Liver (tissue), 9 donors: Measurements from ENCODE around the gene MAX. TPM values are rescaled to one million over a fixed set of nuclear protein-coding genes. Genes with fewer than 3 reads are reported as not detected.

Source experiments
- DNase-seq: peaks from one replicate; pipeline ENCODE4 v3.0.0-alpha.2; 2017; ENCODE audit warnings: low spot score
- H3K27ac ChIP-seq, 2 donors: one replicate each; pipeline ENCODE4 v1.7.0; 2013; ENCODE audit warnings: inconsistent platforms in 2 of 2, low read length in 2 of 2, control low read depth in 1 of 2, low read depth in 1 of 2, mild to moderate bottlenecking in 1 of 2
- H3K27me3 ChIP-seq, 4 donors: one replicate each; pipeline versions ENCODE4 v1.6.1 to v1.7.0; 2013; ENCODE audit warnings: low read length in 3 of 4, inconsistent platforms in 1 of 4, mild to moderate bottlenecking in 1 of 4, moderate library complexity in 1 of 4; ENCODE audit not compliant: control insufficient read depth in 4 of 4, insufficient read depth in 4 of 4
- H3K36me3 ChIP-seq, 4 donors: one replicate each; pipeline versions ENCODE4 v1.6.1 to v1.7.0; 2013; ENCODE audit warnings: low read length in 3 of 4, mild to moderate bottlenecking in 3 of 4, low read depth in 1 of 4, moderate library complexity in 1 of 4; ENCODE audit not compliant: control insufficient read depth in 4 of 4, insufficient read depth in 3 of 4
- H3K4me1 ChIP-seq, 4 donors: one replicate each; pipeline versions ENCODE4 v1.6.1 to v1.7.0; 2013; ENCODE audit warnings: low read length in 3 of 4, mild to moderate bottlenecking in 3 of 4, moderate library complexity in 1 of 4; ENCODE audit not compliant: control insufficient read depth in 4 of 4, insufficient read depth in 4 of 4
- H3K4me3 ChIP-seq, 3 donors: one replicate each; pipeline versions ENCODE4 v1.6.1 to v1.7.0; 2013; ENCODE audit warnings: low read length in 3 of 3, control low read depth in 1 of 3, low read depth in 1 of 3, mild to moderate bottlenecking in 1 of 3
- H3K9ac ChIP-seq, 2 donors: one replicate each; pipeline ENCODE4 v1.7.0; 2013; ENCODE audit warnings: low read length in 2 of 2, mild to moderate bottlenecking in 2 of 2, moderate library complexity in 2 of 2, control low read depth in 1 of 2, low read depth in 1 of 2
- H3K9me3 ChIP-seq, 4 donors: one replicate each; pipeline versions ENCODE4 v1.6.1 to v1.7.0; 2013; ENCODE audit warnings: low read length in 3 of 4; ENCODE audit not compliant: control insufficient read depth in 4 of 4
- ATF3 ChIP-seq: IDR thresholded peaks from 2 replicates; pipeline ENCODE4 v1.6.1; 2016; ENCODE audit warnings: antibody characterized with exemption
- EGR1 ChIP-seq, 2 donors: IDR thresholded peaks; 2 replicates each; pipeline ENCODE4 v1.6.1; 2016 to 2018; ENCODE audit warnings: antibody characterized with exemption in 2 of 2, low read depth in 2 of 2
- FOXA1 ChIP-seq: IDR thresholded peaks from 2 replicates; pipeline ENCODE4 v1.6.1; 2016; ENCODE audit warnings: antibody characterized with exemption
- HNF4G ChIP-seq: IDR thresholded peaks from 2 replicates; pipeline ENCODE4 v1.6.1; 2016; ENCODE audit warnings: antibody characterized with exemption
- JUND ChIP-seq, 2 donors: IDR thresholded peaks; 2 replicates each; pipeline ENCODE4 v1.6.1; 2016; ENCODE audit warnings: antibody characterized with exemption in 2 of 2
- MAX ChIP-seq: IDR thresholded peaks from 2 replicates; pipeline ENCODE4 v1.6.1; 2016; ENCODE audit warnings: antibody characterized with exemption
- RAD21 ChIP-seq, 2 donors: IDR thresholded peaks; 2 replicates each; pipeline ENCODE4 v1.6.1; 2016; ENCODE audit warnings: antibody characterized with exemption in 2 of 2, mild to moderate bottlenecking in 2 of 2
- SP1 ChIP-seq: IDR thresholded peaks from 2 replicates; pipeline ENCODE4 v1.6.1; 2018; ENCODE audit warnings: antibody characterized with exemption, mild to moderate bottlenecking
- TAF1 ChIP-seq: conservative IDR thresholded peaks from 2 replicates; pipeline ENCODE4 v1.6.1; 2016; ENCODE audit warnings: antibody characterized with exemption, mild to moderate bottlenecking
- YY1 ChIP-seq: IDR thresholded peaks from 2 replicates; pipeline ENCODE4 v1.6.1; 2016; ENCODE audit warnings: antibody characterized with exemption, mild to moderate bottlenecking
- WGBS: extraction: QIAGEN DNeasy Blood & Tissue Kit; methylation state at CpG from one replicate; pipeline ENCODE4 v1.1.7; 2013; 5-methylcytosine and 5-hydroxymethylcytosine counted together
- polyA plus RNA-seq, 2 donors: library from polyadenylated mRNA; stranded (reverse) in 1 of 2; unstranded in 1 of 2; fragments of 200-250 nt in 1 of 2; fragments of >200 nt in 1 of 2; fragmentation: Nextera tagmentation in 1 of 2; extraction: Ambion mirVana in 1 of 2; gene quantifications; one replicate each; pipeline versions ENCODE4 v1.2.1 to v1.2.3, GENCODE V29; 2013 to 2015
- total RNA-seq, 2 donors: library from RNA; depleted of rRNA; stranded (reverse); fragments of >200 nt; gene quantifications; one replicate each; pipeline ENCODE4 v1.2.3, GENCODE V29; 2014
- TF ChIP-seq, protein P1 (sequence below): fragments of 150-350 bp; IDR thresholded peaks from 2 replicates; pipeline ENCODE4 v1.5.1; 2017; ENCODE audit warnings: improper control_type of control experiment, low read depth, low read length; ENCODE audit not compliant: missing input control
- TF ChIP-seq, protein P2 (sequence below): IDR thresholded peaks from 2 replicates; pipeline ENCODE4 v1.6.1; 2016; ENCODE audit warnings: antibody characterized with exemption, mild to moderate bottlenecking
- donor health status: healthy.
- donor health status: healthy.
- donor health status: healthy.
- donor health status: healthy.
- donor health status: healthy.

MAX gene
- total and polyA plus RNA-seq, 4 donors = 14.8 to 27.0 (median 16.9) TPM

DNA sequence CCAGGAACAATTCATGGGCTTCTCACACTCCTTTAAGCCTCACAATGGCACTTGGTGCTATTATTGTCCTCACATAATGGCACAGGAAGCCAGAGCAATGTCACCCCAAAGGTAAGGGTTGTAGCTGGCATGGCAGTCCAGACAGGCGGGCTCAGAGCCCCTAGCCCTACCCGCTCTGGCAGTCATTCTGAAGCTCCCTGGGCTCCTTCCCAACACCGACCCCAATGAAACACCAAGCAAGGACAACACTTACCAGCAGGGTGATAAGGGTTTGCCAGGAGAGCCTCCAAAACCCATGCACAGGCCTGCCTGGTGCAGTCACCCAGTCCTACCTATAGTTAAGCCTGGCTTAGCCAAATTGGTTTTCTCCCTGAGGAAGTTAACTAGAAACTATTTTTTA is 30.8 kb downstream of the MAX start:
- Histone ChIP-seq H3K4me1 (peaks cover 0 to 8% (median under 1%) of the 10 kb centered on the region in 4 donors), H3K27me3 (no peaks in the 10 kb centered on the region), H3K9ac (no peak overlapping the region), H3K4me3 (no peak overlapping the region), H3K36me3 (peaks cover 0 to 30% (median 10%) of the 10 kb centered on the region in 4 donors), H3K27ac (no peak overlapping the region), H3K9me3 (no peaks in the 10 kb centered on the region)
- no peak for DNase-seq
- 97% methylated on average over 3 of the region's 3 CpGs for WGBS
- no peak for TF ChIP-seq EGR1 (IDR thresholded peaks at IDR 0.05; ENCODE audit: low read depth in 2 of 2)
- no peak for TF ChIP-seq MAX
- no peak for TF ChIP-seq SP1
- TF ChIP-seq HNF4G = no peak
- no peak for TF ChIP-seq ATF3
- TF ChIP-seq RAD21 (IDR thresholded peaks at IDR 0.05) = no peak
- TF ChIP-seq JUND (IDR thresholded peaks at IDR 0.05) = no peak
- TF ChIP-seq FOXA1 = no peak
- TF ChIP-seq, protein P1, sequence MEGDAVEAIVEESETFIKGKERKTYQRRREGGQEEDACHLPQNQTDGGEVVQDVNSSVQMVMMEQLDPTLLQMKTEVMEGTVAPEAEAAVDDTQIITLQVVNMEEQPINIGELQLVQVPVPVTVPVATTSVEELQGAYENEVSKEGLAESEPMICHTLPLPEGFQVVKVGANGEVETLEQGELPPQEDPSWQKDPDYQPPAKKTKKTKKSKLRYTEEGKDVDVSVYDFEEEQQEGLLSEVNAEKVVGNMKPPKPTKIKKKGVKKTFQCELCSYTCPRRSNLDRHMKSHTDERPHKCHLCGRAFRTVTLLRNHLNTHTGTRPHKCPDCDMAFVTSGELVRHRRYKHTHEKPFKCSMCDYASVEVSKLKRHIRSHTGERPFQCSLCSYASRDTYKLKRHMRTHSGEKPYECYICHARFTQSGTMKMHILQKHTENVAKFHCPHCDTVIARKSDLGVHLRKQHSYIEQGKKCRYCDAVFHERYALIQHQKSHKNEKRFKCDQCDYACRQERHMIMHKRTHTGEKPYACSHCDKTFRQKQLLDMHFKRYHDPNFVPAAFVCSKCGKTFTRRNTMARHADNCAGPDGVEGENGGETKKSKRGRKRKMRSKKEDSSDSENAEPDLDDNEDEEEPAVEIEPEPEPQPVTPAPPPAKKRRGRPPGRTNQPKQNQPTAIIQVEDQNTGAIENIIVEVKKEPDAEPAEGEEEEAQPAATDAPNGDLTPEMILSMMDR = no peak

GRCh38 chr14:65070471-65070976 is 31.8 kb downstream of the MAX start:
- peaks cover 0 to 26% (median 9%) of the 10 kb centered on the region in 4 donors for H3K36me3 ChIP-seq

More at GRCh38 chr14:65070471-65070976, 31.8 kb downstream of the MAX start:
- Histone ChIP-seq H3K4me3 (no peak overlapping the region), H3K4me1 (peaks cover 0 to 8% (median under 1%) of the 10 kb centered on the region in 4 donors), H3K9me3 (no peaks in the 10 kb centered on the region), H3K27ac (no peak overlapping the region), H3K9ac (no peak overlapping the region), H3K27me3 (no peaks in the 10 kb centered on the region)
- 71% methylated on average over 12 of the region's 12 CpGs for WGBS
- TF ChIP-seq YY1 (no peak), SP1 (no peak), TAF1 (no peak)
- TF ChIP-seq, protein P2, sequence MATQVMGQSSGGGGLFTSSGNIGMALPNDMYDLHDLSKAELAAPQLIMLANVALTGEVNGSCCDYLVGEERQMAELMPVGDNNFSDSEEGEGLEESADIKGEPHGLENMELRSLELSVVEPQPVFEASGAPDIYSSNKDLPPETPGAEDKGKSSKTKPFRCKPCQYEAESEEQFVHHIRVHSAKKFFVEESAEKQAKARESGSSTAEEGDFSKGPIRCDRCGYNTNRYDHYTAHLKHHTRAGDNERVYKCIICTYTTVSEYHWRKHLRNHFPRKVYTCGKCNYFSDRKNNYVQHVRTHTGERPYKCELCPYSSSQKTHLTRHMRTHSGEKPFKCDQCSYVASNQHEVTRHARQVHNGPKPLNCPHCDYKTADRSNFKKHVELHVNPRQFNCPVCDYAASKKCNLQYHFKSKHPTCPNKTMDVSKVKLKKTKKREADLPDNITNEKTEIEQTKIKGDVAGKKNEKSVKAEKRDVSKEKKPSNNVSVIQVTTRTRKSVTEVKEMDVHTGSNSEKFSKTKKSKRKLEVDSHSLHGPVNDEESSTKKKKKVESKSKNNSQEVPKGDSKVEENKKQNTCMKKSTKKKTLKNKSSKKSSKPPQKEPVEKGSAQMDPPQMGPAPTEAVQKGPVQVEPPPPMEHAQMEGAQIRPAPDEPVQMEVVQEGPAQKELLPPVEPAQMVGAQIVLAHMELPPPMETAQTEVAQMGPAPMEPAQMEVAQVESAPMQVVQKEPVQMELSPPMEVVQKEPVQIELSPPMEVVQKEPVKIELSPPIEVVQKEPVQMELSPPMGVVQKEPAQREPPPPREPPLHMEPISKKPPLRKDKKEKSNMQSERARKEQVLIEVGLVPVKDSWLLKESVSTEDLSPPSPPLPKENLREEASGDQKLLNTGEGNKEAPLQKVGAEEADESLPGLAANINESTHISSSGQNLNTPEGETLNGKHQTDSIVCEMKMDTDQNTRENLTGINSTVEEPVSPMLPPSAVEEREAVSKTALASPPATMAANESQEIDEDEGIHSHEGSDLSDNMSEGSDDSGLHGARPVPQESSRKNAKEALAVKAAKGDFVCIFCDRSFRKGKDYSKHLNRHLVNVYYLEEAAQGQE = no peak
- TF ChIP-seq, protein P1 = no peak
- DNase-seq = no peak
